ENCODE data around the gene ACSS1. TPM values are rescaled to one million over a fixed set of nuclear protein-coding genes. Genes with fewer than 3 reads are reported as not detected.

ACSS1 gene
- total RNA-seq, 1 donor from 2014 or later, result 9.4 TPM

DNA sequence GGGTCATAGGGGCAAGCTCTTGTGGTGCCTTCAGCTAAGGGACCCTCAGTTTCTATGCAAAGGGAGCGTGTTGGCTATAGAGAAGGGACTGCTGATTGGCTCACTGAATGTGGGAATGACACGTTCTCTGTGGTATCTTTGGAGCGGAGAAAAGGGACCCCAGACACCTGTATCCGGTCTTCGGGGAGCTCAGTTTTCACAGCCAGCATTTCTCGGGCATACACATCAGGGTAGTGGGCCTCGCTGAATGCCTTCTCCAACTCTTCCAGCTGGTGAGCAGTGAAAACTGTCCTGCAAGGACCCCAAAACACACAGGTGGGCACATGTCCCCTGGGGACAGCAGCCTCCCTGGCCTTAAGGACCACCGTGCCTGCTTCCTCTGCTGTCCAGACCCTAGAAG lies 20.7 kb upstream of the ACSS1 start:
- no peak for DNase-seq (ENCODE audit: low read depth in 2 of 2)

DNA sequence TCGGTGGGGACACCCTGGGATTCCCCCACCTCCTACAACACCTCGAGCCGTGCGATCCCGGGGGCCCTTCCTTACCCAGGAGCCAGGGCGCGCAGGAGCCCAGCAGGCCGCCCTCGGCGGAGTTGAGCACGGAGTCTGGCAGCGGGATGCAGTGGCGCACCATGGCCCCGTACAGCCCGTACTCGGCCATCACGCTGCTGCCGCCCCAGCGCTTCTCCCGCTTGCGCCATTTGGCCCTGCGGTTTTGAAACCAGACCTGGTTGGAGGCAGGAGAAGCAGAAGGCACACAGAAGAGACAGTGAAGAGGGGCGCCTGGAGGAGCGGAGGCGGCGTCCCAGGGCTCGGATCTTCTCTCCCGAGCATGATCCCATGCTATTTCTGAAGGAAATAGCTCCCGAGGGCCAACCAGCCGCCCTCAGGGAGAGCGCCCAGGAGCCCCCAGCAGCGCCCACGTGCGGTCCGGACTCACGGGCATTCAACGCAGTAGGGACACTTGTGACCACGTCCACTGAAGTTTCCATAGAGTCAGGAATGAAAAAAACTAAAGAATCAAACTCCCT lies 19.8 kb upstream of the ACSS1 start:
- DNase-seq (ENCODE audit: low read depth in 2 of 2), result peak in 1 of 2 donors; percentile 10

GRCh38 chr20:25076731-25077609 lies 19.0 kb upstream of the ACSS1 start:
- peak in 1 of 2 donors; percentile 13 for DNase-seq (ENCODE audit: low read depth in 2 of 2)

DNA sequence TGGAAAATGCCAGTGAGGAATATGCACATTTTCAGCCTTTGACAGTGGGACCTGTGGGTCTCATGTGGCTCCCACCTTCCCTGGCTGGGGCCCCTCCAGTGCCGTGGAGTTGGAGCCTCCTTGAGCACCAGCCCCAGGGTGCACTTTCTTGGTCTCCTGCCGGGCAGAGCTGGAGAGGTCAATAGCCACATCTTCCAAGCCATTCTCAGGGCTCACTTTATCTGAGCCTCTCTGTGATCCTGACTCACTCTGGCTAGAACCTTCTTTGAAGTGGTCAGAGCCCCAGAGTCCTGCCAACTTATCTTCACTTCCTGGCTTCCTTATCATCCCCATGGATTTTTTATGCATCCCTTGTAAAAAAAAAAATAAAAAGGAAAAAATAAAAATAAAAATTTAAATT lies 18.3 kb upstream of the ACSS1 start:
- DNase-seq (ENCODE audit: low read depth in 2 of 2), result no peak

GRCh38 chr20:25073544-25073943 lies 15.6 kb upstream of the ACSS1 start:
- no peak for DNase-seq (ENCODE audit: low read depth in 2 of 2)

- no peak for DNase-seq (ENCODE audit: low read depth in 2 of 2)
Measured at GRCh38 chr20:25072226-25072811, 14.4 kb upstream of the ACSS1 start.

DNA sequence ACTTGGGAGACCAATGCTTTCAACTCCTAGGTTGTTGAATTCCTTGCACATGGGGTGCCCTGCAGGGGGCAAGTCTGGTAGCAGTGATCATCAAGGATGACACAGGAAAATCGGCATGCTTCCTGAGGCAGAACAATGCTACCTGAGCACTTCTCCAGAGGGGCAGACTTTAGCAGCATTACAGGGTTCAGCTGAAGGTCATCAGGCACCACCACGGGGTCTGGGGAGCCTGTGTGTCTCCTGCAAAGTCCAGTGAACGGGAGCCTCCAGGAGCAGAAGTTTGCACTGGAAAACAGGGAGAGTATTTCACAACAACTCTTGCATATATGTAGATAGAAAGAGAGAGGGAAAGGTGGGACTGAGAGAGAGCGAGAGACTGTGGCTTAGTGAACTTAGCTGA lies 13.8 kb upstream of the ACSS1 start:
- no peak for DNase-seq (ENCODE audit: low read depth in 2 of 2)

DNA sequence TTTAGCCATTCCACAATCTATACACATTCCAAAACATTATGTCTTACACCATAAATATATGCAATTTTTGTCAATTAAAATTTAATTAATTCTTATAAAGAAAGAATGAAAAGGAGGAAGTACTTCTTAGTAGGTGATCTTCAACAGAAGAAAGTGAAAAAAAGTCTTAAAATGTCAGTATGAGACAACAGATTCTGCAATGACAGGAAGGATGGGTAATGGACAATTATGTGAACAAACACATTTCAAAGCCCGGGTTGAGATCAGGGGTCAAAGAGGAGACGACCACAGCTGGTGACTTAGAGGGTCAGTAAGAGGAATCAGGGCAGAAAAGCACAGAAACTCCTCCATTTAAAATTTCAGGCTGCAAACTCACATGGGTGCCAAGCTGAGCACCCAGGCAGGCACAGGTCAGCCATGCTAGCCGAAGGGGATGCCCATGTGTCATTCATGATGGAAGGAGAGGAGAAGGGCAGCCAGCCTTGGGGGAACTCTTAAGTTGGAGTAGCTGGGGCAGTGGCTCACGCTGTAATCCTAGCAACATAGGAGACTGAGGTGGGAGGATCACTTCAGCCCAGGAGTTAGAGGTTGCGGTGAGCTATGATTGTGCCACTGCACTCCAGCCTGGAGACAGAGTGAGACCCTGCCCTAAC lies 13.0 kb upstream of the ACSS1 start:
- DNase-seq (ENCODE audit: low read depth in 2 of 2), result no peak

GRCh38 chr20:25067102-25067987 lies 9.4 kb upstream of the ACSS1 start:
- DNase-seq (ENCODE audit: low read depth in 2 of 2), result no peak

DNA sequence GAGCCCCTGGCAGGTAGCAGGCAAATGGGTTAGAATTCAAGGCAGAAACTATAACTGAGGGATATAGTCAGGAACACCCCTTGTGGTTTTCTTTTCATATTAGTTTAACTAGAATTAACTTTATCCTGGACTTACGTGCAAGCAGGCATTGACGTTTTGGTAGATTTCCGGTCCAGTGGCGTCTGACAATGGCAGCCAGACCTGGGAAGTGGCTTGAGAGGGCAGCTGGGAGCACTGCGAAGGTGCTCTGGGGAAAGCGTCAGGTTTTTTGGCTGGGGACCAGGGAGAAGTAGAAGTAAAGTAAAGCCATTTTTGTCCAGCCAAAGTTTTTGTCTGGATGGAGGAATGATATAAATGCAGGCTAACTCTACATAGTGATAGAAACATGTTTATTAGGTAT lies 8.4 kb upstream of the ACSS1 start:
- no peak for DNase-seq (ENCODE audit: low read depth in 2 of 2)

- DNase-seq (ENCODE audit: low read depth in 2 of 2), result peak; percentile 48 to 68
Measured at GRCh38 chr20:25065625-25066338, 7.8 kb upstream of the ACSS1 start.

DNA sequence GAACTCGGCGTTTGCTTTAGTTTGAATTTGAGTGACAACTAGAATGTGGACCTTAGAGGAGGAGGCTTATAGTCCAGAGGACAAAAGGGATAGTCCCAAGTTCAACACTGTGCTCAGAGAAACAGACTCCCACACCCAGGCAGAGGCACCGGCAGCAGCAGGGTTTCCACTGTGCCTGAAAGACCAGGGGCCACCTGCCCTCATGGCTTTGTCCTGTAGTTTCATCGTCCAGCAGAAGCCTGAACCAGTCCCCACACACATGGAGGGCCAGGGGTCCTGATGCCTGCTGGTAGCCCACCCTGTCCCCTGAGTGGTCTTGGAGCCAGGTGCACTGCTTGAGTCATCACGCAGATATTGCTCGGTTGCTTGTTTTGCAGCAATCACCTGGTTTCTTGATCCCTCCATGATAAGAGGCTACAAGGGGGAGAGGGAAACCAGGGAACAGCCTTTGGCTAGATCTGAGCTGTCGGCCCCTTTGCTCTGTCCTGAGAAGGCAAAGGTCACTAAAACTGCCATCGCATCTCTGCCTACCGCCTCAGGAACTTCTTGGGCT lies 7.2 kb upstream of the ACSS1 start:
- DNase-seq (ENCODE audit: low read depth in 2 of 2), result no peak

DNA sequence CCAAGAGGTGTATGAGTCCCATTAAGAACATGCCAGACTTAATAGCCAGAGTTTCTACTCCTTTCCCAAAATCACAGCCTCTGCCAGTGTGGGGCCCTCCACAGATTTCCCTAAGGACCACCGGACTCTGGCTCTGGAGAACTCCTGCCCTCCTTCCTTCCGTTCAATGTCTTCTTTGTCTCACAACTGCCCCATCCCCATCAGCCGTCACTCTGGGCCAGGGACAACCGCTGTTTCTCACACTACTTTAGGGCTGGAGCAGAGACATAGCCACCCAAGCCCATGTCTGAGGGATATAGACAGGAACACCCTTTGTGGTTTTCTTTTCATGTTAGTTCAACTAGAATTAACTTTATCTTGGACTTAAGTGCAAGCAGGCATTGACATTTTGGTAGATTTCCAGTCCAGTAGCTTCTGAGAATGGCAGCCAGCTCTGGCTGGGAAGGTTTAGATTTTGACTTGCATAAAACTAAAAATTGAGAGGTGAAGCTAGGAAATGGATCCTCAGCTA lies 6.7 kb upstream of the ACSS1 start:
- DNase-seq (ENCODE audit: low read depth in 2 of 2), result no peak

DNA sequence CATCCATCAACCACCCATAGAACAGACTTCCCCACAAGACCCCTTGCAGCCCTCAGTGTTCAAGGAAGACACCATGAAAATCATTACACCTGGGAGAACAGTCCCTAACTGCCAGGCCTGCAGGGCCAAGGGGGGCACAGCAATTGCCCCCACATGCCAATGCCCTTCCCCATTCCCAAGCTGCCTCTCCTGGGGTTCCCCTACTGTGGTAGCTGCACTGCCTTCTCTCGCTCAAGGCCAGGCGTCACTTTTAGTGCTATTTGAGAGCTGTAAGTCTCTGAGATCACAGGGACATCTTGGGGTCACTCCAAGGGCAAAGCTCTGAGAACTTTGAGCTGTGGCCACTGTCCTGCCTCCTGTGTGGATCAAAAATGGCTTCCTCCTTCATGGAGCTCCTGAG lies 6.0 kb upstream of the ACSS1 start:
- no peak for DNase-seq (ENCODE audit: low read depth in 2 of 2)

DNA sequence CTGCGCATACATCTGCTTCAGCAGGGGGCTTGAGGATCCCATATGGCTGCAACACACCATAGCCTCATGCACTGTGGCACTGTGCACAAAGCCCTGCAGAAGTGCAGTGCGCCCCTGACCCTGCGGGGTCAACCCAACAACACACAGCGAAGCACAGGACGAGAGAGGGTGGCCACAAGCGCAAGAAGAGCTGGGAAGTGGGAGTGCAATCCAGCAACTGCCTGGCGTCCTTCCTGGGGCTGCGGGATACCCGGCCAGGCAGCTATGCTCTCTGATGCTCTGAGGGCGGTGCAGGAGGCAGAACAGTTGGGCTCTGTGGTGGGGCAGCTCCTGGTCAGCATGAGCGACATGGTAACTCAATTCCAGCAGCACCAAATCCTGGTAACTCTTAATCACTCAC lies 5.6 kb upstream of the ACSS1 start:
- DNase-seq (ENCODE audit: low read depth in 2 of 2), result no peak

GRCh38 chr20:25062841-25063240 lies 4.9 kb upstream of the ACSS1 start:
- no peak for DNase-seq (ENCODE audit: low read depth in 2 of 2)

GRCh38 chr20:25061821-25062530 lies 4.0 kb upstream of the ACSS1 start:
- DNase-seq (ENCODE audit: low read depth in 2 of 2), result no peak

DNA sequence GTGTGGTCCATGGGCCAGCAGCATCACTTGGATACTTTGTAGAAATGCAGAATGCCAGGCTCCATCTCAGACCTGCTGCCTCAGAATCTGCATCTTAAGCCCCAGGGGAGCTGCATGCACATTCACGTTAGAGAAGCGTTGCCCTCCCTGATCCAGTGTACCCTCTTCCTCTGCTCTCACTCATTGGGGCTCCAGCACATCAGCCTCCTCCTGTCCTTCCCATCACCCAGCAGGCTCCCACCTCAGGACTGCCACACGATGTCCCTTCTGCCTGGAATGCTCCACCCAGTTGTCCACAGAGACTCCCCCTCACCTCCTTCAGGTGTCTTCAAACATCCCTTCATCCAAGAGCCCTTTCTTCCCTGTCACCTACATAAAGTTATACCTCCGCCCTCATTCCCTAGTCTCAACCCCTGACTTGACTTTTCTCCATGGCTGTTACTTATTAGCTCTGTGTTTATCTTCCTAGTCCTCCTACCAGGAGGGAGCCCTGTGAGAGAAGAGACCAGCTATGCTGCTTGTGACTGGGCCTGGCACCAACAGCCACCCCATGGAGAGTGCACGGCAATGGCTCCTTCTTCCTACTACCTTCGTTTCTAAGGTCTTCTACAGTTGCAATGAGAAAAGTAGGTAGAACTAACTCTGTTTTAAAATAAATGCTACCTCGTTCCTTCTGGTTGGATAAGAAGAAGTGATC lies 3.3 kb upstream of the ACSS1 start:
- no peak for DNase-seq (ENCODE audit: low read depth in 2 of 2)
